Measurements from ENCODE around the gene SLC30A1.
"Not testable (repeated sequence)": the region's sequence is repeated elsewhere in the genome, so short reads cannot be mapped to it uniquely, and the experiment has no call there.

SLC30A1 gene

DNA sequence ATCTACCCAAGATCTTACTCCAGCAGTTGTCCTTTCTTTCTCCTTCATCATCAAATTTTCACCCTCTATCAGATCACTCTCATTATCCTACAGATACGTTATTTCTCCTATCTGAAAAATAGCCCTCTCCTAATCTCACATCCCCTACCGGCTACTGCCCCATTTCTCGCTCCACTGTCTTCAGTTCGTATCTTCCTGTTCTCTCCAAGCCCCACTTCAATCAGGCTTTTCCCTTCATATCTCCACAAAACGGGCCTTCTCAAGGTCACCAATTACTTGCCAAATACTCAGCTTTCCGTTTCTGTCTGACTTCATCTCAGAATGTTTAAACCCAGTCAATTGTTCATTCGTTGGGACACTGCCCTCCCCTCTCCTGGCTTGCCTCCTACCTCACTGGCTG, 32.4 kb downstream of the SLC30A1 start:
- no peak for DNase-seq

- no peak for DNase-seq
These were observed 35.9 kb downstream of the SLC30A1 start for GRCh38 chr1:211543025-211543424.

DNA sequence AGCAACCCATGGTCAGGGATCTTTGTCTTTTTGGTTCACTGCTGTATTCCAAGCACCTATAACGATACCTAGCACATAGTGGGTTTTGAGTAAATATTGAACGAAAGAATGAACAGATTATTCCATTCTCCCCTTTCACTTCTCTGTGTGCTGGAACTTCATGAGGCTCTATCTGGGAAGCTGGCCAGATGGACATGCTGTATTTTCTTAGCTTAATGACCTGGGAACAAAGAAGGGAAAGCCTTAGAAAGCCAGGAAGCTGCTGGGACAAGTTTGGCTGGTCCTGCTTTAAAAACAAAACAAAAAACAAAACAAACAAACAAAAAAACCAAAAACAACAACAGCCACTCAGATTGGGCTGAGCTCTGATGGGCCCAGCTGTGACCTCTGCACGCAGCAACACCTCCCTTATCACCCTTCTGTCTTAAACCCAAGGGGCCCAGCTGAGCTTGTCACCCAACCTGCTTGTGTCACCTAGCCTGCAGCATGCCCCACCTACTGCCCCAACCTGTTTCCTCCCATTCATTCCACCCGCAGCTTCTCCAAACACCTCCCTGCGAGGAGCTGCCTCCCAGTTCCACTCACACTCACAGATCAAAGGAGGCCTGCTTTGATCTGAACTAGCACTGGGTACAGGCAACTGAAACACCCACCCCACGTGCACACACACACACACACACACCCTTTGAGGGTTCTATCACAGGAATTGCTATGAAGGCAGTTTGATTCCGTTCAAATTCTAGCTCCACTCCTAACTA, 37.1 kb downstream of the SLC30A1 start:
- DNase-seq = peak; percentile 5

GRCh38 chr1:211541278-211541677, 37.7 kb downstream of the SLC30A1 start:
- DNase-seq = no peak

DNA sequence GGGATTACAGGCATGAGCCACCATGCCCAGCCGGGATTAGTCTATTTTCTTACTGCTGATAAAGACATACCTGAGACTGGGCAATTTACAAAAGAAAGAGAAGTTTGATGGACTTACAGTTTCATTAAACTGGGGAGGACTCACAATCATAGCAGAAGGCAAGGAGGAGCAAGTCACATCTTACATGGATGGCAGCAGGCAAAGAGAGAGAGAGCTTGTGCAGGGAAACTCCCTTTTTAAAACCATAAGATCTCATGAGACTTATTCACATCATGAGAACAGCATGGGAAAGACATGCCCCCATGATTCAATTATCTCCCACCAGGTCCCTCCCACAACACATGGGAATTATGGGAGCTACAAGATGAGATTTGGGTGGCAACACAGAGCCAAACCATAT, 38.1 kb downstream of the SLC30A1 start:
- not testable (repeated sequence) for DNase-seq

- no peak for DNase-seq
These were observed 40.7 kb downstream of the SLC30A1 start for GRCh38 chr1:211538287-211538686.

GRCh38 chr1:211537253-211537652, 41.7 kb downstream of the SLC30A1 start:
- no peak for DNase-seq

GRCh38 chr1:211536606-211537005, 42.4 kb downstream of the SLC30A1 start:
- no peak for DNase-seq

DNA sequence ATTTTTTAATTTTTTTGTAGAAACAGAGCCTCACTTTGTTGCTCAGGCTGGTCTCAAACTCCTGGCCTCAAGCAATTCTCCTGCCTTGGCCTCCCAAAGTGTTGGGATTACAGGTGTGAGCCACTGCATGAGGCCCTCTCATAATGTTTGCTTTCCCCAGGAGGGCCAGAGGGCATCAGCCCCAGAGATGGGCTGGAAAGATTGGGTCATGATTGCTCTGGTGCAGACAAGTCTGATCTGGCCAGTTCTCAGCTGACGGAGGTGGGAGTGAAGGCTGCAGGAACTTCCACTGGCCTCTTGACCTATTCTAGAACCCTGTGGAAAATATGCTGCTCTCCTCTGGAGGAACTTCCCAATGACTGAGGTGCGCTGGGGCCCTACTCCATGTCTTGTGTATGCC, 43.6 kb downstream of the SLC30A1 start:
- no peak for DNase-seq

GRCh38 chr1:211534545-211535291, 44.2 kb downstream of the SLC30A1 start:
- DNase-seq = no peak

DNA sequence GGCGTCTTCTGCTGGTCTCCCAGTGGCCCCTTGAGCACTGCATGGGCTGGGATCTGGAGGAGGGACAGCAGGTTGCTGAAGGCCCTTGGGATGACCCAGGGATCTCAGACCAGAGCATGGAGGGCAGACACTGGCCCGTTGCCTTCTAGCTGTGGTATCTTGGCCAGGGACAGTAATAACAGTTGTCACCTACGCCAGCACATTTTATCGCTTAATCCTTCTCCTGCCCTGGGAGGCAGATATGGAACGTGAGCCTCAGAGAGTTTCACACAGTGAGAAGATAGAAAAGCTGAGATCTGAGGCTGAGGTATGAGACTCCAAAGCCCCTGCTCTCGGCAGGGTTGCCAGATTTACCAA, 46.9 kb downstream of the SLC30A1 start:
- no peak for DNase-seq

DNA sequence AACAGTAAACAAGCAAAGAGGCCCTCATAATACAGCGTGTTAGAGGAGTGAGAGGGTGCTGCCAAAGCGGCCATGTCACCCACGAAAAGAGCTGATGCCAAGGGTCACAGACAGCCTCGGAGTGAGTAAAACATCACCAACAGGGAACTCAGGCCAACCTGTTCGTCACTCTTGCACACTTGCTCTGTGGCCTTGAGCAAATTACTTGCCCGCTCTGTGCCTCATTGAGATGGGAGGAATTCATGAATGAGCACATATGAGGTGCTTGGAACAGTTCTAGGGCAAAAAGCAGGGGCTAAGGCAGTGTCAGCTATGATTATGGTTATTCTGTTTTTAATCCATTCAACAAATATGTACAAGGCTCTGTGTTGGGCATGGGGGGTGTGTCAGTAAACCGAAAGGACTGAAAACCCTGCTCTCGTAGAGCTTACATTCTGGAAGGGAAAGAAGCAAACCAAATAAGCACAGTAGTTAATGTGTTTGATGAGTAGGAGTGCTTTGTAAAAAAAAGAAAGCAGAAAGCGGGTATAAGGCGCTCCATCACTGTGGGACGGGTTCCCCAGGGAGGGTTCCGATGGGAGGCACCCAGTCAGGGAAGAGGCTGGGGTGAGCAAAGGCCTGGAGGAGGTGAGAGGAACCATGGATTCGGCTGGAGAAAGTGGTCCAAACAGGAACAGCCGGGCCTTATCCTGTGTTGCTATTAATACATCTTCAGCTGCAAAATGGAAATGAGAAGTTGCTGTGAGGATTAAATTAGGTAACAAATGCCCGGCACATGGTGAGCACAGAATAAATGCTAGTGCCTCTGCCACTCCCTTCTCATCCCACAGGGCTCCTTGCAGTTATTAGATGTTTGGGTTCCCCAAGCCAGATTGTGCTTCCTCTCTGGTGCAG, 47.5 kb downstream of the SLC30A1 start:
- no peak for DNase-seq

DNA sequence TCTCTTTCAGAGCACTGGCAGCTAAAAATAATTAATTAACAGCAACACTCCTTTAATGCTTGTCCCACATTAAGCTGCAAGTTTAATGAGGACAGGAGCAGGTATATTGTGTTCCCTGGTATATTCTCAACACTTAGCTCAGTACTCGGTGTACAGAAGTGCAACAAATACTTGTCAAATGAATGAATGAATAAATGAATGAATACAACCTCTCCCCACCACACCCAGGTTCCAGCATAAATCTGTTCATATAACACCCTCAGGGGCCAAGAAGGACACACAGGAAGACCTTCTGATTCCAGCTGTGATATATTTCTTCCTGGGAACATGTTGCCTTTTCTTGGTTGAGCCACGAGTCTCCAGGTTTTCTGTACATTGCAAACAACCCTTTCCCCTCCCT, 48.9 kb downstream of the SLC30A1 start:
- DNase-seq = no peak

GRCh38 chr1:211529453-211529852, 49.5 kb downstream of the SLC30A1 start:
- DNase-seq = no peak

DNA sequence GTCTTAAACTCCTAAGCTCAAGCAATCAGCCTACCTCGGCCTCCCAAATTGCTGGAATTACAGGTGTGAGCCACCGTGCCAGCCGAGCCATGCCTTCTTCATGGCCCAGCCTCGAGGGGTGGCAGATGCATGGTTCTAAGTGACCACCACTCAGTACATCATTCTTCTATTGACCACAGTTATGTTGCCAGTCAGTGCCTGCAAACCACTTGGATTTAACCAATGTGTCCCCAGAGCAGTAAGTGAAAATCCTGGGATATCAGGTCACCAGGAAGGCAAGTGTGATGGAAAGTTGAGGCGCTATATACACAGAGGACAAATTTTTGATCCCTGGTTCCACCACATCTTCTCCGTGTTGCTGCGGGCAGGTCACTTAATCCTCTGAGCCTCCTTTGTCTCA, 50.0 kb downstream of the SLC30A1 start:
- DNase-seq = no peak

DNA sequence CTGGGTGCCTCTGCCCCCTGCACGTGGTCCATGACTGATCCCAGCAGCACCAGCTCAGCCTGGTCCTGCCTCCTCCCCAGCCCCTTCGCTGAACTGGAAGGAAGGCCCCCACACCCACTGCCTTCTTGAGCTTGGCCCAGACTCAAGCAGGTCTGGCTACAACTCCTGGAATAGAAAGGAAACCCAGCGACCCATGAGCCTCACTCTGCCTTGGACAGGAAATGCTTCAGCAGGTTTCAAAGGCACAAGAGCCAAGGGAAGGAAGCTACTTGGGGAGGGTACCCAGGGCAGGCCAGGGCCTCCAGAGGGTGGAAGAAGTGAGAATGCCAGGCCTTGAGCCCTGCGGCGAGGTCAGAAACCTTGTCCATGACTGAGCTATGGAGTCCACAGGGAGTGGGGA, 51.1 kb downstream of the SLC30A1 start:
- DNase-seq = no peak

GRCh38 chr1:211527006-211527405, 52.0 kb downstream of the SLC30A1 start:
- no peak for DNase-seq

DNA sequence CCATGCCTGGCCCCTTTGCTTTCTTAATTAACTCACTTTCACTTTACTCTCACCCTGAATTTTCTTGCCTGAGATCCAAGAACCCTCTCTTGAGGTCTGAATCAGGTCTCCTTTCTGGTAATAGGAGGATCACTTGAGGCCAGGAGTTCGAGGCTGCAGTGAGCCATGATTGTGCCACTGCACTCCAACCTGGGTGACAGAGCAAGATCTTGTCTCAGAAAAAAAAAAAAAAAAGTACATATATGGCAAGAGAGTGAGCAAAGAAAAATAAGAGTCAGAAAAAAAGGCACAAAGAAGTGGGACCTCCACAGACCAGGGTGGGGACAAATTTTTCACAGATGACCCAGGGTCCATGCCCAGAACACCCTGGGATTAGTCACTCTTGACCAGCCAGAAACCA, 52.9 kb downstream of the SLC30A1 start:
- no peak for DNase-seq

DNA sequence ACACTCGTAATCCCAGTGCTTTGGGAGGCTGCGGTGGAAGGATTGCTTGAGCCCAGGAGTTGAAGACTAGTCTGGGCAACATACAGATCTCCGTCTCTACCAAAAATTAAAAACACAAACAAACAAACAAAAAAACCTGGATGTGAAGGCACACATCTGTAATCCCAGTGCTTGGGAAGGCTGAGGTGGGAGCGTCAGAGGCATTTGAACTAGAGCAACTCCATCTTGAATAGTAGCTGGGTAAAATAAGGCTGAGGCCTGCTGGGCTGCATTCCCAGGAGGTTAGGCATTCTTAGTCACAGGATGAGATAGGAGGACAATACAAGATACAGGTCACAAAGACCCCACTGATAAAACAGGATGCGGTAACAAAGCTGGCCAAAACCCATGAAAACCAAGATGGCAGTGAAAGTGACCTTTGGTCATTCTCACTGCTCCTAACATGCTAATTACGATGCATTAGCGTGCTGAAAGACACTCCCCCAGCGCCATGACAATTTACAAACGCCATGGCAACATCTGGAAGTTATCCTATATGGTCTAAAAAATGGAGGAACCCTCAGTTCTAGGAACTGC, 53.8 kb downstream of the SLC30A1 start:
- no peak for DNase-seq

GRCh38 chr1:211524521-211524920, 54.4 kb downstream of the SLC30A1 start:
- DNase-seq = no peak

DNA sequence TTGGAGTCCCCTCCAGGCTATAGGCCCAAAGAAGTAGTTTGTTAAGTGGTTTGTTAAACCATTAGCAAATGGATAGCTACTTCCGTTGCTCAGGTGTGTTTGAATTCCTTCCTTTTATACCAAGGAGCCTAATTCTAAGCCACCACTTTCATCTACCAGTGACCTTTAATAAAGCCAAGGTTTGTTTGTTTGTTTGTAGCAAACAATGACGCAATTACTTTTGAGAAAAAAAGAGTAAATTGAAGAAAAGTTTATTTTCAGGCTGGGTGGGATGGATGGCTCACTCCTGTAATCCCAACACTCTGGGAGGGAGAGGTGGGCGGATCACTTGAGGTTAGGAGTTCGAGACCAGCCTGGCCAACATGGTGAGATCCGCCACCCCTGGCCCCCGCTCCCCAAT, 56.2 kb downstream of the SLC30A1 start:
- no peak for DNase-seq

All from activated CD4-positive, alpha-beta T cell treated with anti-CD3 and anti-CD28 coated beads, Interleukin-2, amount 50 U/mL, for 1 hour (primary cell).